BE2C (cell line): Measurements from ENCODE around the gene ELANE.
"Not testable (repeated sequence)": the region's sequence is repeated elsewhere in the genome, so short reads cannot be mapped to it uniquely, and the experiment has no call there.

Source experiments
- DNase-seq: peaks from one replicate; pipeline ENCODE4 v3.0.0-alpha.2; 2020
- H3K27me3 ChIP-seq: fragments of 250-450 bp; sonication (Bioruptor Pico); 2 replicates; pipeline ENCODE4 v1.5.1; 2020; ENCODE audit warnings: mild to moderate bottlenecking
- H3K36me3 ChIP-seq: fragments of 250-450 bp; sonication (Bioruptor Pico); 2 replicates; pipeline ENCODE4 v1.5.1; 2020; ENCODE audit warnings: mild to moderate bottlenecking
- H3K4me1 ChIP-seq: fragments of 250-450 bp; sonication (Bioruptor Pico); 2 replicates; pipeline ENCODE4 v1.5.1; 2020
- H3K4me3 ChIP-seq: 2 replicates; pipeline ENCODE4 v1.5.1; 2011; ENCODE audit warnings: low read depth, low read length
- H3K9me3 ChIP-seq: fragments of 250-450 bp; sonication (Bioruptor Pico); 2 replicates; pipeline ENCODE4 v1.5.1; 2020
- TF ChIP-seq, protein P1 (sequence below): IDR thresholded peaks from 2 replicates; pipeline ENCODE4 v1.5.1; 2012; ENCODE audit warnings: mild to moderate bottlenecking, low read depth, low read length

The ELANE gene

DNA sequence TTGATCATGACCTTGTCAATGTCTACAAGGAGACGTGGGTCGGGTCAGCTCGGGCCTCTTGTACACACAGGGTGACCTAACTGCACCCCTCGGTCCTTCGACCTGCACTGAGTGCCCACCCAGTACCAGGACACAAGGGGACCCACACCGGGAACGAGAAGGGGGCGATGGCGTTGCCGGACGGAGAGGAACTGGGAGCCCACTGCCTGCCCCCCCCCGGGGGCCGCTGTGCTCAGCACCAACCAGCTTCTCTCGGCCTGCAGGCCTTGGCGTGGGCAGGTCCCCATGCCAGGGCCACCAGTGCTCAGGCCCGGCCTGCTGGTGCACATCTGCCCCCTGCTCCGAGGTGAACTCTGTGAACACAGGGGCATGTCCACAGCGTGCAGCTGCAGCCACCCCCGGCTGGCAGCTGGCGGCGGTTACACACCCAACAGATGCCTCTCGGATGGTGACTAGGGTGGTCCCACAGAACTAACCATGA, 21.5 kb downstream of the ELANE start:
- peaks cover 15% of the 10 kb centered on the region for H3K36me3 ChIP-seq
- H3K4me3 ChIP-seq, result no peak overlapping the region
- H3K9me3 ChIP-seq, result no peaks in the 10 kb centered on the region
- H3K27me3 ChIP-seq, result no peaks in the 10 kb centered on the region
- peaks cover 10% of the 10 kb centered on the region for H3K4me1 ChIP-seq
- DNase-seq, result no peak
- TF ChIP-seq, protein P1, sequence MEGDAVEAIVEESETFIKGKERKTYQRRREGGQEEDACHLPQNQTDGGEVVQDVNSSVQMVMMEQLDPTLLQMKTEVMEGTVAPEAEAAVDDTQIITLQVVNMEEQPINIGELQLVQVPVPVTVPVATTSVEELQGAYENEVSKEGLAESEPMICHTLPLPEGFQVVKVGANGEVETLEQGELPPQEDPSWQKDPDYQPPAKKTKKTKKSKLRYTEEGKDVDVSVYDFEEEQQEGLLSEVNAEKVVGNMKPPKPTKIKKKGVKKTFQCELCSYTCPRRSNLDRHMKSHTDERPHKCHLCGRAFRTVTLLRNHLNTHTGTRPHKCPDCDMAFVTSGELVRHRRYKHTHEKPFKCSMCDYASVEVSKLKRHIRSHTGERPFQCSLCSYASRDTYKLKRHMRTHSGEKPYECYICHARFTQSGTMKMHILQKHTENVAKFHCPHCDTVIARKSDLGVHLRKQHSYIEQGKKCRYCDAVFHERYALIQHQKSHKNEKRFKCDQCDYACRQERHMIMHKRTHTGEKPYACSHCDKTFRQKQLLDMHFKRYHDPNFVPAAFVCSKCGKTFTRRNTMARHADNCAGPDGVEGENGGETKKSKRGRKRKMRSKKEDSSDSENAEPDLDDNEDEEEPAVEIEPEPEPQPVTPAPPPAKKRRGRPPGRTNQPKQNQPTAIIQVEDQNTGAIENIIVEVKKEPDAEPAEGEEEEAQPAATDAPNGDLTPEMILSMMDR, result no peak

DNA sequence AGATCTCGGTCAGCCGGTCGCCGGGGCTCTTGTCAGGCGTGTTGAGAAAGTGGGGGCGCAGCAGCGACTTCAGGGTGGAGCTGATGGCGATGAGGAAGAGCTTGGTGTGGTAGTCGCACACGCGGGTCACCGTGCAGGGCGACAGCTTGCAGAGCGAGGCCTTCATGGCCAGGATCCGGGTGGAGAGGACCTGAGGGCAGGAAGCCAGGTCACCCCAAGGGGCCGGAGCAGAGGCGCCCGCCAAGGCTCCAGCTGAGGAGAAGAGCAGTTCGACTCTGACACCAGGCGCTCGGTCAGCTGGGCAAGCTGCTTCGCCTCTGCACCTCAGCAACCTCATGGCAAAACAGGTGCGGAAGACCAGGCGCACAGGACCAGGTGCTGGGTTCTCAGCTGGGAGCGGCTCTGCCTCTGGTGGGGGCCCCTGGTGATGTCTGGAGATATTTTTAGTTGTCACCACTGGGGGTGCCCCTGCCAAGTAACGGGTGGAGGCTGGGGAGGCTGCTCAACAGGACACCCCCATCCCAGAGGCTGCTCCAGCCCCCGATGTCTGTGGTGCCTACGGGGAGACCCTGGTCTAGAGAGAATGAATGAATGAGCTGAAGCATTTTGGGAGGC, 23.3 kb downstream of the ELANE start:
- DNase-seq, result no peak
- no peak overlapping the region for H3K4me3 ChIP-seq
- TF ChIP-seq, protein P1, result no peak
- H3K9me3 ChIP-seq, result no peaks in the 10 kb centered on the region
- H3K36me3 ChIP-seq, result peaks cover 12% of the 10 kb centered on the region
- peaks cover 10% of the 10 kb centered on the region for H3K4me1 ChIP-seq
- H3K27me3 ChIP-seq, result no peaks in the 10 kb centered on the region

DNA sequence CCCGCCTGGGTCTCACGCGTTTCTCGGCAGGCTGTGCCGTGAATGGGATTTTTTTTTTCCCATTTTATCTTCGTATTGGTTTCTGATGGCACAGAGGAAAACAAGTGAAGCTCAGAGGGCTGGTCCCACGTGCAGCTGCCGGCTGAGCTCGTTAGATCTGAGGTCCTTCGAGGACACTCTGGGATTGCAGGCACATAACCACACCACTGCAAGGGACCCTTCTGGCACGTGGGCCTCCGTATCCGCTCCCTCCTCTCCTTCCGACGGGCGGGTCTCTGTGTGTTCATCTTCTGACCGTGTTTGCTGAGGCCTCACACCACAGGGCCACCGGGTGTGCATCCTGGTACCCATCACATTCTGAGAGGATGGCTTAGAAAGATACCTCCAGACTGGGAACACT, 24.0 kb downstream of the ELANE start:
- no peak overlapping the region for H3K4me3 ChIP-seq
- H3K4me1 ChIP-seq, result peaks cover 8% of the 10 kb centered on the region
- H3K9me3 ChIP-seq, result no peaks in the 10 kb centered on the region
- H3K36me3 ChIP-seq, result peaks cover 14% of the 10 kb centered on the region
- no peaks in the 10 kb centered on the region for H3K27me3 ChIP-seq
- TF ChIP-seq, protein P1, result no peak
- DNase-seq, result no peak

DNA sequence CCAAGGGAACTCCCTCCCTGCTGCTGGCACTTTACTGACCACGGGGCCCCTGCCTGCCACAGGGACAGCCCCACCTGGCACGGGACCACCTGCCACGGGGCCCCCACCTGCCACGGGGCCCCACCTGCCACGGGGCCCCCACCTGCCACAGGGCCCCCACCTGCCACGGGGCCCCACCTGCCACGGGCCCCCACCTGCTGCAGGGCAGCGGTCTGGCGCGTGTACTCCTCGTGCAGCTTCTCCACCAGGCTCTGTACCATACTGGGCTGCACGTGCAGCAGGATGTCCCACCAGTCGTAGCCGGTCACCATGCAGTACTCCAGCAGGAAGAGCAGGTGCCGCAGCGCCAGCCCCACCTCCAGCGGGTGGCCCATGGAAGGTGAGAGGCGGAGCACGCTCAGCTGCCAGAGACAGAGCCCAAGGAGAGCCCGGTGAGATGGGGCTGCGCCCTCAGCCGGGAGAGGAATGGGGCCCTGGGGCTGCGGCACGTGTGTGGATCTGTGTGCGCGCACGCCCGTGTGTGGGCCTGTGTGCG, 24.7 kb downstream of the ELANE start:
- DNase-seq, result no peak
- Histone ChIP-seq H3K4me3 (no peak overlapping the region), H3K4me1 (peaks cover 5% of the 10 kb centered on the region), H3K36me3 (peaks cover 22% of the 10 kb centered on the region), H3K9me3 (no peaks in the 10 kb centered on the region), H3K27me3 (no peaks in the 10 kb centered on the region)
- TF ChIP-seq, protein P1, result no peak

DNA sequence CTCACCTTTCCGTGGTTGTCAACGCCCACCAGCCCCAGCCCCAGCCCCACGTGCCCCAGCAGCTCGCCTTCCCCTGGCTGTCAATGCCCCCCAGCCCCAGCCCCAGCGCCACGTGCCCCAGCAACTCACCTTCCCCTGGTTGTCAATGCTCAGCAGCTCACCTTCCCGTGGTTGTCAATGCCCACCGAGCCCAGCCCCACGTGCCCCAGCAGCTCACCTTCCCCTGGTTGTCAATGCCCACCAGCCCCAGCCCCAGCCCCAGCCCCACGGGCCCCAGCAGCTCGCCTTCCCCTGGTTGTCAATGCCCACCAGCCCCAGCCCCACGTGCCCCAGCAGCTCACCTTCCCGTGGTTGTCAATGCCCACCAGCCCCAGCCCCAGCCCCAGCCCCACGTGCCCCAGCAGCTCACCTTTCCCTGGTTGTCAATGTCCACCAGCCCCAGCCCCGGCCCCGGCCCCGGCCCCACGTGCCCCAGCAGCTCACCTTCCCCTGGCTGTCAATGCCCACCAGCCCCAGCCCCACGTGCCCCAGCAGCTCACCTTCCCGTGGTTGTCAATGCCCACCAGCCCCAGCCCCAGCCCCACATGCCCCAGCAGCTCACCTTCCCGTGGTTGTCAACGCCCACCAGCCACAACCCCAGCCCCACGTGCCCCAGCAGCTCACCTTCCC, 26.0 kb downstream of the ELANE start:
- not testable (repeated sequence) for H3K9me3 ChIP-seq
- H3K36me3 ChIP-seq, result peaks cover 28% of the 10 kb centered on the region

DNA sequence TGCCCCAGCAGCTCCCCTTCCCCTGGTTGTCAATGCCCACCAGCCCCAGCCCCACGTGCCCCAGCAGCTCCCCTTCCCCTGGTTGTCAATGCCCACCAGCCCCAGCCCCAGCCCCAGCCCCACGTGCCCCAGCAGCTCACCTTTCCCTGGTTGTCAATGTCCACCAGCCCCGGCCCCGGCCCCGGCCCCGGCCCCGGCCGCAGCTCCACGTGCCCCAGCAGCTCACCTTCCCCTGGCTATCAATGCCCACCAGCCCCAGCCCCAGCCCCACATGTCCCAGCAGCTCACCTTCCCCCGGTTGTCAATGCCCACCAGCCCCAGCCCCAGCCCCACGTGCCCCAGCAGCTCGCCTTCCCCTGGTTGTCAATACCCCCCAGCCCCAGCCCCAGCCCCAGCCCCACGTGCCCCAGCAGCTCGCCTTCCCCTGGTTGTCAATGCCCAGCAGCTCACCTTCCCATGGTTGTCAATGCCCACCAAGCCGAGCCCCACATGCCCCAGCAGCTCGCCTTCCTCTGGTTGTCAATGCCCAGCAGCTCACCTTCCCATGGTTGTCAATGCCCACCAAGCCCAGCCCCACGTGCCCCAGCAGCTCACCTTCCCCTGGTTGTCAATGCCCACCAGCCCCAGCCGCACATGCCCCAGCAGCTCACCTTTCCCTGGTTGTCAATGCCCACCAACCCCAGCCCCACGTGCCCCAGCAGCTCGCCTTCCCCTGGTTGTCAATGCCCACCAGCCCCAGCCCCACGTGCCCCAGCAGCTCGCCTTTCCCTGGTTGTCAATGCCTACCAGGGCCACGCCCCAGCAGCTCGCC, 26.9 kb downstream of the ELANE start:
- DNase-seq, H3K4me3 ChIP-seq, H3K9me3 ChIP-seq, H3K27me3 ChIP-seq, H3K4me1 ChIP-seq: not testable (repeated sequence)
- H3K36me3 ChIP-seq, result peaks cover 33% of the 10 kb centered on the region

More for the DNA sequence above, 26.0 kb downstream of the ELANE start:
- not testable (repeated sequence) for H3K27me3 ChIP-seq, DNase-seq, H3K4me1 ChIP-seq, H3K4me3 ChIP-seq
